GM23338 (cell line): ENCODE results near the gene ZCCHC4. TPM values are rescaled to one million over a fixed set of nuclear protein-coding genes. Genes with fewer than 3 reads are reported as not detected.

Source experiments
- ATAC-seq: fragments of 200-7000 bp; cut with Tn5 transposase; 3 replicates; pipeline ENCODE4 v1.9.1; 2020
- DNase-seq: peaks from one replicate; pipeline ENCODE4 v3.0.0-alpha.2; 2015; ENCODE audit warnings: low spot score
- H2AFZ ChIP-seq: fragments of 200-600 bp; sonication (generic); 2 replicates; pipeline ENCODE4 v1.8.0; 2016; ENCODE audit warnings: antibody characterized with exemption, mild to moderate bottlenecking, moderate library complexity
- H3F3A ChIP-seq: fragments of 200-600 bp; sonication (generic); replicated peaks from 2 replicates; pipeline ENCODE4 v1.8.0; 2017; ENCODE audit warnings: antibody characterized with exemption, mixed run types, low read depth
- H3K27ac ChIP-seq: fragments of 200-600 bp; sonication (generic); 2 replicates; pipeline ENCODE4 v1.6.1; 2016; ENCODE audit warnings: low read depth
- H3K27me3 ChIP-seq: fragments of 200-600 bp; sonication (generic); 2 replicates; pipeline ENCODE4 v1.8.0; 2016; ENCODE audit warnings: mild to moderate bottlenecking, mixed run types, moderate library complexity; ENCODE audit not compliant: insufficient read depth
- H3K36me3 ChIP-seq: fragments of 200-600 bp; sonication (generic); 2 replicates; pipeline ENCODE4 v1.8.0; 2016; ENCODE audit warnings: mild to moderate bottlenecking; ENCODE audit not compliant: insufficient read depth
- H3K4me1 ChIP-seq: fragments of 200-600 bp; sonication (generic); 2 replicates; pipeline ENCODE4 v1.8.0; 2016; ENCODE audit warnings: mild to moderate bottlenecking, moderate library complexity; ENCODE audit not compliant: insufficient read depth
- H3K4me2 ChIP-seq: fragments of 200-600 bp; sonication (generic); 2 replicates; pipeline ENCODE4 v1.7.1; 2017; ENCODE audit warnings: mixed run types
- H3K4me3 ChIP-seq: fragments of 200-600 bp; sonication (generic); 2 replicates; pipeline ENCODE4 v1.6.1; 2016; ENCODE audit warnings: mixed run types
- H3K79me2 ChIP-seq: fragments of 200-600 bp; sonication (generic); replicated peaks from 2 replicates; pipeline ENCODE4 v1.8.0; 2017; ENCODE audit warnings: mild to moderate bottlenecking; ENCODE audit not compliant: insufficient read depth
- H3K9me2 ChIP-seq: fragments of 200-600 bp; sonication (generic); 2 replicates; pipeline ENCODE4 v1.8.0; 2017; ENCODE audit not compliant: insufficient read depth
- H4K20me1 ChIP-seq: fragments of 200-600 bp; sonication (generic); replicated peaks from 2 replicates; pipeline ENCODE4 v1.8.0; 2017; ENCODE audit warnings: mild to moderate bottlenecking; ENCODE audit not compliant: insufficient read depth
- H3K27ac Mint-ChIP-seq: 2 replicates; pipeline ENCODE4 v1.8.0; 2020; ENCODE audit warnings: inconsistent platforms, mild to moderate bottlenecking, moderate library complexity, mixed read lengths
- H3K27me3 Mint-ChIP-seq: 3 replicates; pipeline ENCODE4 v1.8.0; 2022; ENCODE audit warnings: low read depth, mild to moderate bottlenecking, moderate library complexity, mixed read lengths, inconsistent platforms; ENCODE audit not compliant: insufficient read depth, poor library complexity
- H3K36me3 Mint-ChIP-seq: 3 replicates; pipeline ENCODE4 v1.8.0; 2021; ENCODE audit warnings: low read depth, mild to moderate bottlenecking, inconsistent platforms, moderate library complexity, mixed read lengths
- H3K4me1 Mint-ChIP-seq: 3 replicates; pipeline ENCODE4 v1.8.0; 2020; ENCODE audit warnings: mild to moderate bottlenecking, inconsistent platforms, mixed read lengths
- H3K4me3 Mint-ChIP-seq: 3 replicates; pipeline ENCODE4 v1.8.0; 2021; ENCODE audit warnings: moderate library complexity, mild to moderate bottlenecking, inconsistent platforms, mixed read lengths
- H3K9me3 Mint-ChIP-seq: 3 replicates; pipeline ENCODE4 v1.8.0; 2020; ENCODE audit warnings: moderate library complexity, mild to moderate bottlenecking, inconsistent platforms, mixed read lengths
- CREB1 ChIP-seq: fragments of 250-450 bp; sonication (Bioruptor Pico); IDR thresholded peaks from 2 replicates; pipeline ENCODE4 v1.5.0; 2020; ENCODE audit warnings: low read depth, mild to moderate bottlenecking, moderate library complexity
- CTCF ChIP-seq, 2 experiments: fragments of 200-600 bp in 1 of 2; sonication (generic) in 1 of 2; conservative IDR thresholded peaks; 2 replicates each; pipeline versions ENCODE4 v1.5.1 to v1.6.1; 2016 to 2017; ENCODE audit warnings: antibody characterized with exemption in 2 of 2, low read depth in 2 of 2, mild to moderate bottlenecking in 2 of 2, moderate library complexity in 1 of 2
- EZH2 ChIP-seq: fragments of 200-600 bp; sonication (generic); IDR thresholded peaks from one replicate; pipeline ENCODE4 v1.8.0; 2017; ENCODE audit warnings: antibody characterized with exemption, mild to moderate bottlenecking, low read depth; ENCODE audit not compliant: unreplicated experiment
- EZH2phosphoT487 ChIP-seq: fragments of 200-600 bp; sonication (generic); IDR thresholded peaks from one replicate; pipeline ENCODE4 v1.8.1; 2018; ENCODE audit warnings: antibody characterized with exemption; ENCODE audit not compliant: unreplicated experiment
- JUNB ChIP-seq: IDR thresholded peaks from one replicate; pipeline ENCODE4 v1.6.1; 2016; ENCODE audit warnings: antibody characterized with exemption; ENCODE audit not compliant: unreplicated experiment
- NANOG ChIP-seq: IDR thresholded peaks from 2 replicates; pipeline ENCODE4 v1.6.1; 2016; ENCODE audit warnings: antibody characterized with exemption, borderline replicate concordance
- POLR2AphosphoS5 ChIP-seq: IDR thresholded peaks from 2 replicates; pipeline ENCODE4 v1.6.1; 2016; ENCODE audit warnings: antibody characterized with exemption, low read depth
- STAT1 ChIP-seq: IDR thresholded peaks from one replicate; pipeline ENCODE4 v1.6.1; 2016; ENCODE audit warnings: antibody characterized with exemption; ENCODE audit not compliant: unreplicated experiment
- ZNF114 ChIP-seq: fragments of 250-450 bp; sonication (Bioruptor Pico); IDR thresholded peaks from 2 replicates; pipeline ENCODE4 v1.5.0; 2020; ENCODE audit warnings: mild to moderate bottlenecking, moderate library complexity
- ZNF331 ChIP-seq: fragments of 250-450 bp; sonication (Bioruptor Pico); IDR thresholded peaks from 2 replicates; pipeline ENCODE4 v1.5.0; 2020; ENCODE audit warnings: low read depth, mild to moderate bottlenecking, moderate library complexity
- ZNF462 ChIP-seq: fragments of 250-450 bp; sonication (Bioruptor Pico); IDR thresholded peaks from 2 replicates; pipeline ENCODE4 v1.5.0; 2020; ENCODE audit warnings: mild to moderate bottlenecking, moderate library complexity
- polyA plus RNA-seq: library from polyadenylated mRNA; unstranded; fragments of >200 nt; fragmentation: Nextera tagmentation; extraction: Ambion mirVana; gene quantifications from 2 replicates; pipeline ENCODE4 v1.2.1, GENCODE V29; 2016
- total RNA-seq: library from RNA; depleted of rRNA; stranded (reverse); fragments of >200 nt; shearing (Covaris generic); gene quantifications from 2 replicates; pipeline ENCODE4 v1.2.3, GENCODE V29; 2014
- TF ChIP-seq, protein P1 (sequence below): IDR thresholded peaks from 2 replicates; pipeline ENCODE4 v1.6.1; 2016; ENCODE audit warnings: antibody characterized with exemption
- TF ChIP-seq, protein P2 (sequence below): IDR thresholded peaks from one replicate; pipeline ENCODE4 v1.6.1; 2018; ENCODE audit warnings: antibody characterized with exemption; ENCODE audit not compliant: unreplicated experiment

ZCCHC4 gene
- total and polyA plus RNA-seq, 2 experiments from 2014 or later = 11.3 to 17.9 TPM

GRCh38 chr4:25343671-25344070 lies 31.1 kb downstream of the ZCCHC4 start:
- peaks cover 3% of the 10 kb centered on the region; the same call in 1 of the 3 replicates for H3K4me1 Mint-ChIP-seq
- Histone ChIP-seq H3K27ac (no peak overlapping the region), H3K79me2 (no peaks in the 10 kb centered on the region), H3K4me2 (no peak overlapping the region), H3K36me3 (no peaks in the 10 kb centered on the region), H3K27me3 (no peaks in the 10 kb centered on the region), H2AFZ (no peak overlapping the region), H4K20me1 (no peaks in the 10 kb centered on the region; the same call in 1 of the 2 replicates), H3K9me2 (no peaks in the 10 kb centered on the region), H3F3A (no peaks in the 10 kb centered on the region), H3K4me3 (no peak overlapping the region), H3K4me1 (no peaks in the 10 kb centered on the region)
- H3K27ac Mint-ChIP-seq = no peak overlapping the region
- ATAC-seq = no peak
- no peaks in the 10 kb centered on the region for H3K36me3 Mint-ChIP-seq
- no peaks in the 10 kb centered on the region for H3K9me3 Mint-ChIP-seq
- TF ChIP-seq, protein P1, sequence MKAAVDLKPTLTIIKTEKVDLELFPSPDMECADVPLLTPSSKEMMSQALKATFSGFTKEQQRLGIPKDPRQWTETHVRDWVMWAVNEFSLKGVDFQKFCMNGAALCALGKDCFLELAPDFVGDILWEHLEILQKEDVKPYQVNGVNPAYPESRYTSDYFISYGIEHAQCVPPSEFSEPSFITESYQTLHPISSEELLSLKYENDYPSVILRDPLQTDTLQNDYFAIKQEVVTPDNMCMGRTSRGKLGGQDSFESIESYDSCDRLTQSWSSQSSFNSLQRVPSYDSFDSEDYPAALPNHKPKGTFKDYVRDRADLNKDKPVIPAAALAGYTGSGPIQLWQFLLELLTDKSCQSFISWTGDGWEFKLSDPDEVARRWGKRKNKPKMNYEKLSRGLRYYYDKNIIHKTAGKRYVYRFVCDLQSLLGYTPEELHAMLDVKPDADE = no peak
- TF ChIP-seq JUNB (no peak), POLR2AphosphoS5 (no peak), EZH2 (no peak), NANOG (no peak), STAT1 (no peak), CTCF (conservative IDR thresholded peaks at IDR 0.05; ENCODE audit: low read depth in 2 of 2) (no peak), ZNF114 (CRISPR knock-in tag) (no peak), CREB1 (CRISPR knock-in tag) (no peak), ZNF331 (CRISPR knock-in tag) (no peak), ZNF462 (no peak), EZH2phosphoT487 (no peak)
- TF ChIP-seq, protein P2, sequence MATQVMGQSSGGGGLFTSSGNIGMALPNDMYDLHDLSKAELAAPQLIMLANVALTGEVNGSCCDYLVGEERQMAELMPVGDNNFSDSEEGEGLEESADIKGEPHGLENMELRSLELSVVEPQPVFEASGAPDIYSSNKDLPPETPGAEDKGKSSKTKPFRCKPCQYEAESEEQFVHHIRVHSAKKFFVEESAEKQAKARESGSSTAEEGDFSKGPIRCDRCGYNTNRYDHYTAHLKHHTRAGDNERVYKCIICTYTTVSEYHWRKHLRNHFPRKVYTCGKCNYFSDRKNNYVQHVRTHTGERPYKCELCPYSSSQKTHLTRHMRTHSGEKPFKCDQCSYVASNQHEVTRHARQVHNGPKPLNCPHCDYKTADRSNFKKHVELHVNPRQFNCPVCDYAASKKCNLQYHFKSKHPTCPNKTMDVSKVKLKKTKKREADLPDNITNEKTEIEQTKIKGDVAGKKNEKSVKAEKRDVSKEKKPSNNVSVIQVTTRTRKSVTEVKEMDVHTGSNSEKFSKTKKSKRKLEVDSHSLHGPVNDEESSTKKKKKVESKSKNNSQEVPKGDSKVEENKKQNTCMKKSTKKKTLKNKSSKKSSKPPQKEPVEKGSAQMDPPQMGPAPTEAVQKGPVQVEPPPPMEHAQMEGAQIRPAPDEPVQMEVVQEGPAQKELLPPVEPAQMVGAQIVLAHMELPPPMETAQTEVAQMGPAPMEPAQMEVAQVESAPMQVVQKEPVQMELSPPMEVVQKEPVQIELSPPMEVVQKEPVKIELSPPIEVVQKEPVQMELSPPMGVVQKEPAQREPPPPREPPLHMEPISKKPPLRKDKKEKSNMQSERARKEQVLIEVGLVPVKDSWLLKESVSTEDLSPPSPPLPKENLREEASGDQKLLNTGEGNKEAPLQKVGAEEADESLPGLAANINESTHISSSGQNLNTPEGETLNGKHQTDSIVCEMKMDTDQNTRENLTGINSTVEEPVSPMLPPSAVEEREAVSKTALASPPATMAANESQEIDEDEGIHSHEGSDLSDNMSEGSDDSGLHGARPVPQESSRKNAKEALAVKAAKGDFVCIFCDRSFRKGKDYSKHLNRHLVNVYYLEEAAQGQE = no peak
- H3K4me3 Mint-ChIP-seq = no peak overlapping the region
- DNase-seq = no peak
- H3K27me3 Mint-ChIP-seq = peaks cover 2% of the 10 kb centered on the region
